Stimulated activated naive CD4-positive, alpha-beta T cell (primary cell): ENCODE results near the gene SPINK4.

Experiments used
- DNase-seq, 6 experiments: peaks; one replicate each; lab custom pipeline; 2025; lab: John Stamatoyannopoulos, UW

SPINK4 gene

DNA sequence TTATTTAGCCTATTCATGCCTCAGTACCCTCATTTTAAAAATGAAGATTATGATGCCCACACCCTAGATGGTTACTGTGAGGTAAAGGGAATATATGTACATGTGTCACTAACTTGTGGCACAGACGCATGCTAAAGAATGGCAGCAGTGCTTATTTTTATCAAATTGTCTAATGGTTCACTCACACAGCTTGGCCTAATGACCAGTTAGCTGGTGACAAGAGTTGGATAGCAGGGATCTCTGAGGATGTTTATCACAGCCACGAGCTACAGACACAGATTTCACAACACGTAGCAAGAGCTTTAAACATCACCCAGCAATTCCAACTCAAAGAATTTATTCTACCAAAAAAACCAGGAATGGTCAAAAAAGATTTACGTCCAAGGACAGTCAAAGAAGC, 17.3 kb downstream of the SPINK4 start:
- DNase-seq: no peak

DNA sequence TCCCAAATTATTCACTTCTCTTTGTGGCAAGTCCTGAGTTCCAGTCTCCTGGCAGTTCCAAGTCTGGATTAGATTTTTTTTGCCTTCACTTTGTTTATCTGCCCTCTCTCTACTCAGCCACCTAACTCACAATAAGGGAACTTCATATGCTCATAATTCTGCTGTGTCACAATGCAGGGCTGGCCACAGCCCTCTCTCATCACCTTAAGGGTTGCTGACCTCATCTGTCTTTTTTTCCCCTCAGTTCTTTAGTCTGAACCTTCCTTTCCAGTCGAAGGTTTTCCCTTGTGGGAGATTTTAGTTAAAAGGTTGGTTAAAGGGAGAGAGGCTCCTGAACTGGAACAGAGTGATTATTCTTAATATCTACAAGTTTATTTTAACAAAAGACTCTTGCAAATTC, 20.4 kb downstream of the SPINK4 start:
- no peak for DNase-seq

DNA sequence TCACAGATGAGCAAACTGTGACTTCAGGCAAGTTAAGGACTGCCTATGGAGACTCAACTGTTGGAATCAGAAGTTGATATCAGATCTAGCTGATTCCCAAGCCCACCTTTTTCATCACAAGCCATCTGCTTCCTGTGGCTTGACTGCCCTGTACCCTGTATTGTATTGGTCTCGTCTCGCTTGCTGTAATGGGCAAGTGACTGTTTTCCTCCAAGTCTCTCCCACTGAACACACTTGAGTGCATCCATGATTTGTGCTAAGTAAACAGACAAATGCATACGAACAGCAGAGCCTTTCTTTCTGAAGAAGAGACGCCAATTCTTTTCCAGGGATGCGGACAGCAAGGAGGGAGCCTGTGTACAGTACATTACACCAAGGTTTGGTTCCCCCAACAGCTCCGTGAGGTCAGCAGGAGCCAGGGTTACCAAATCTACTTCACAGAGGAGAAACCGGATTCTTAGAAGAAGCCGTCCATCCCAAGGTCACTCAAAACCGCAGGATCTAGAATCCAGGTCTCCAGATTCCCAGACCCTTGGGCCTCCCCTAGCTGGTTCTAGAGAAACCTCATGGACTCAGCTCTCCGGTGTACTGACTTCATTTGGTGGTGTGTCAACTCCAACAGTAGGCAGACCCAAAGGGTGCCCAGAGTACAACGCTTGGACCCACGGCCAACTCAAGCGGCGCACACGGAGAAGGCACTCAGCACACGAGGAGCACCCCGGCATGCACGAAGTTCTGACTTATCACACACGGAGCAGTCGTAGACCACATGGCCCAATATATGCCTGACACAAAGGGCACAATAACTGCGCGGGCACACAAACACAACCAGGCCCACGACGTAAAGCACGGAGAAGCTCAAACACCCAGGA, 23.4 kb downstream of the SPINK4 start:
- no peak for DNase-seq

DNA sequence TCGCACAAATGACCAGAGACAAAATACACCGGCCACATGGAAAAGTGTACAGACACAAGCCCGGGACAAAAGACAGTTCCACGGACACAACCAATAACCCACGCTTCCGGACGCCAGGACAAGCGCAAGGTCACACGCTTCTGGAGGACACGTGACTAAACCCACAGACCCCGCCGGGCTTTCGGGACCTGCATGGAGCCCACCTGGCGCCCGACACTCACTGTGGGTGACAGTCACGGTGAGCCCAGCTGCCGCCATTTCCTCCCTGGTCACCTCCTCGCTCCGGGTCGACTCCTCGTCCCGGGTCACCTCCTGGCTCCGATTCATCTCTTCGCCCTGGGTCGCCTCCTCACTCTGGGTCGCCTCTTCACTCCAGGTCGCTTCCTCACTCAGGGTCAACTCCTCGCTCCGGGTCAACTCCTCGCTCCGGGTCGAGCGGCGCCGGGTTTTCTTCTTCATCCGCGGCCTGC, 24.1 kb downstream of the SPINK4 start:
- peak in 3 of 6 experiments; percentile 28 to 59 (median 42) for DNase-seq

DNA sequence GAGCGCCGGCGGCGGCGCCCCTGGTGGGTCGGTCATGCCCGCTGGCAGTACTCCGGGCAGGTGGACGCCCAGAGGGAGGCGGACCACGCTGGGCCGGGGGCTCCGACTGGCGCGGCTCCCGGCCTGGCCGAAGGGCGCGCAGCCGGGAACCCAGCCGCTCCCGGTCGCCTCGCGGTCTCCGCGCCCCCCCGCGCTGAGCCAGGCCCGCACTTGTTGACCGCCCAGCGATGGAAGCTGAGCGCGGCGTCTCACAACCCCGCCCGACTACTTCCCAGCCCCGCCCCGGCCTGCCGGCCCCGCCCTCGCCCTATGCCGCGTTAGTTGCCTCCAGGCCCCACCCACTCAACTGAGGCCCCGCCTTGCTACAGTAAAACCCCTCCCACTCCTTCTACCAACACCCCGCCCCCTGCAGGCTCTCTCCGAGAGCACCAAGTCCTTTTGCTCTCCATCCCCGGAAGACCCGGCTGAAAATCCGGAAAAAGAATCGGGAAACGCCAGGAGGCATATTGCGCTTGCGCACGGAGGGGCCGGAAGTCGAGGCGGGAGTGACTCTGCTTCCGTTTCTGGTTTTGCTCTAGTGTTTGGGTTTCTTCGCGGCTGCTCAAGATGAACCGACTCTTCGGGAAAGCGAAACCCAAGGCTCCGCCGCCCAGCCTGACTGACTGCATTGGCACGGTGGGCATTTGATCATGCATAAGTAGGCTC, 24.7 kb downstream of the SPINK4 start, which contains the start of the genes BAG1 and CHMP5:
BAG1 (minus strand) TSS at position 236 of the 705 bp plus-strand sequence.
CHMP5 (plus strand) TSS at position 577 of the 705 bp plus-strand sequence; CDS start at position 607, 30 bp downstream.
- DNase-seq: peak; percentile 99 to 100 (median 99)

DNA sequence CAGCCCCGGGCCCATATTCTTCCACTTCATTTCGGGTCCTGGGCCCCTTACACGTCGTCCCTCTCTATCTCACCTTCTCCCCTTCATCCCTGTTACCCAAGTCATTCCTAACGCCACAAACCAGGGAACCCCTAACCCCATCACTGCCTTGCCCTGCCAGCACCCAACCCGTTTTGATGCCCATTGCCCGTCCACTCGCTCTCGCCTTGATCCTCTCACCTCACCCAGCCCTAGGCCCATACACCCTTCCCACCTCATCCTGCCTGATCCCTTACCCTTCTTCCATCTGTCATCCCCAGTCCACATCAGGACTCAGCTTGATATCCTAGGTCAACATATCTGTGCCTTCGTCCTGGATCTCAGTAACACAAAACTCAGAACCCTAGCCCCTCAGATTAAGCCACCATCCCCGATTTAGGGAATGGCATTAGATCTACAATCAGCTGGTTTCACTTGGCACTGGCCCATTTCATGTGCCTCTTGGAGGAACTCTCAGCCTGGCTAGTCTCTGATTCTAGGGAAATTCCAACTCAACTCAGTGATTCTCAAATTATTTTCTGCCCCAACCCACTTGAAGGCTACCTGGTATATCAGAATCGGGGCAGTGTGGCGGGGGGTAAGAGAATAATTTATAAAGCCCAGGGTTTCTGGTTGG, 25.4 kb downstream of the SPINK4 start:
- DNase-seq: peak in 1 of 6 experiments; percentile 11

DNA sequence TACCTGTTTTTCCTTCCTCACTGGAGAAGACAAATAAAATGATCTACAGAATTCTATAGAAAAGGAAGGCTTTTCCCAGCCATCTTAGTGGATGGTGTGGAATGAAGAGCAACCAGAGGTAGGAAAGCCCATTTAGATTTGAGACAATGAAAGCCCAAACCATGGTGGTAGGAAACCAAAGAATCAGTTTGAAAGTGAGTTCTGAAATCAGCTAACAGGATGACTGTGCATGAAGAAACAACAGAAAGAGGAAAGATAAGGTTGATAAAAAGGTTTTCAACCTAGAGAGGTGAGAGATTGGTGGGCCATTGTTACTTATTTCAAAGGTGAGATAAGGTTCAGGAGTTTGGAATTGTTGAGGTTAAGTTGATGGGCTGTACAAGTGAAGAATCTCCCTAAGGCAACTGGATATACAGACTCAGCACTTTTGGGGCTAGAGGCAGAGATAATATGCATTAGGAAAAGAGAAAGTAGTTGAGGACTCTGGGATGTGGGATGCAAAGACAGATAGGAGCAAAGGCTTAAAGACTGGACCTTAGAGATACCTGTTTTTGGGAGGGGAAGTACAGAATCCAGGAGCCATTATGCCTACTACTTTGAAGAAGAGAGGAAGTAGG, 27.3 kb downstream of the SPINK4 start:
- DNase-seq: no peak

DNA sequence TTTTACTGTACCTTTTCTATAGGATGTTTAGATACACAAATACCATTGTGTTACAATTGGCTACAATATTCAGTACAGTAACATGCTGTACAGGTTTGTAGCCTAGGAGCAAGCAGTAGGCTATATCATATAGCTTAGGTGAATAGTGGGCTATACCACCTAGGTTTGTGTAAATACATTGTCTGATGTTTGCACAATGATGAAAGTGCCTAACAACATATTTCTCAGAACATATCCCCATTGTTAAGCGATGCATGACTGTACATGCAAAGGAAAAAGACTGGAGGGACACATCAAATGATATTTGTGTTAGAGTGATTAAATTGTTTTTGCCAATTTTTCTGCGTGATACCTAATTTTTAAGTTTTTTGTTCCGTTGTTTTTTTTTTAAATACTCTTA, 30.2 kb downstream of the SPINK4 start:
- DNase-seq: no peak

DNA sequence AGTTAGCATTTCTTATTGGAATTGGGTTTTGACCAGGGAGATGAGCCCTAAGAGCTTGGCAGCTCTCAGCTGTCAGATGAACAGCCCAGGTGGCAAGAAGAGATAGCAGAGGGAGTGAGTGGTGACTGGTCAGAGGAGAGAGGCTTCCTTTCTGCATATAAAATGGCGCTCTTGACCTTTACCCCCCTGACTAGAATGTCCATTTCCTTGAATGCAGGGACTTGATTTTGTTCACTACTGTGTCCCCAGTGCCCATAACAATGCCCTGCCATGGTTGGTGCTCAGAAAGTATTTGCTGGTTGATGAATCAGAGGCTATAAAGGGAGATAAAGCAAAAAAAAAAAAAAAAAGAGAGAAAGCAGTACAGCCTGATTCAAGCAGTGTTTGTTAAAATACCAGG, 32.1 kb downstream of the SPINK4 start:
- DNase-seq: no peak

DNA sequence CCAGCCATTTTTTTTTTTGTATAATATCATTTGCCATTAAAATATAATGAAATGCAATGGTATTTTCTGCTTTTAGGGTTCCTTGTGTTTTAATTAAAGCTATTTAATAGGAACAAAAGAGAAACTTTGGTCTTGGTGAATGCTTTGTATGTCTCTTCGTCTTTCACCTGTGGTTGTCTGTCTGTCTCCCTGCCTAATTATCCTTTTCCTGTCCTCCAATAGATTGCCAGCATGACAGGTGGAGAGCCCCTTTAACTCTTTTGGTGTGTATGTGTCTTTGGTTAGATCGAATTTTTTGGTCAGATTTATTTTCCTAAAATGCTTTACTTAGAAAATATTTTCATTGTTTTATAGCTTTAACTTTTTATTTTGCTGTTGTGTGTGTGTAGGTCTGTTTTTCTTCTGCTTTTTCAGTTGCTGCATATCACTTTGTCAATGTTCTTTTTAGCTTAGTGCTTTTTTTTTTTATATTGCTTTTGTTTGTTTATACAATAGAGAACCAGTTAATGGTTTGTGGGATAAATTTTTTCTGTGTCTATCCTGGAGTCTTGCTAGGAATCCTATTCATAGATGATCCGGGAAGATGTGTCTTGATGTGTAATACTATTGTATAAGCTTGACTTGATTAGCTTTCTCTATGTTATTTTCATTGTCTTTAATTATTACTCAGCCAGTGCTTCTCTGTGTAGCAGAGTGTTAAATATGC, 33.5 kb downstream of the SPINK4 start:
- no peak for DNase-seq

DNA sequence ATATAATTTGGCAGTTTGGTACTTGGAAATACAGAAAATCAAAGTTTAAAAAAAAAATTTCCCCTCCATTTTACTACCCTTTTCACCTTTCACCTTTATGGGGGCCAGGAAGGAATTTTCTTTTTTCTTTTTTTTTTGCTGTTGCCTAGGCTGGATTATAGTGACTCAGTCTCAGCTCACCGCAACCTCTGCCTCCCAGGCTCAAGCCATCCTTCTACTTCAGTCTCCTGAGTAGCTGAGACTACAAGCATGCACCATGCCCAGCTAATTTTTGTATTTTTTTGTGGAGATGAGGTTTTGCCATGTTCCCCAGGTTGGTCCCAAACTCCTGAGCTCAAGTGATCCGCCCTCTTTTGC, 34.0 kb downstream of the SPINK4 start:
- DNase-seq: no peak

DNA sequence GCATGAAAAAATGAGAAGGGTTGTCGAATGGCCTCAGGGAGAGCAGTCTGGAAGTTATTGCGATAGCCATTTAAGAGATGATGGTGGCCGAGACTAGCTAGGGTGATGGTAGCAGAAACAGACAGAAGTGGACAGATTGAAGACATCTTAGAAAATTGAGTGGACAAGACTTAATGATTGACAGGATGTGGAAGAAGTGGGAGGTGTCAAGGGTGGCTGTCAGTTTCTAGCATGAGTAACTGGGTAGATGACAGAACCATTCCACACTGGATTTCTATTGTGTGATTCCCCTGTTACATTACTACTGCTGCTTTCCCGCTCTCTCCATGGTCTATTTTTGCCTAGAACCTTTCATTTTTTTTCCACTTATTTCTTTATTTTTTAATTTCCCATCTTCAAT, 37.5 kb downstream of the SPINK4 start:
- no peak for DNase-seq

DNA sequence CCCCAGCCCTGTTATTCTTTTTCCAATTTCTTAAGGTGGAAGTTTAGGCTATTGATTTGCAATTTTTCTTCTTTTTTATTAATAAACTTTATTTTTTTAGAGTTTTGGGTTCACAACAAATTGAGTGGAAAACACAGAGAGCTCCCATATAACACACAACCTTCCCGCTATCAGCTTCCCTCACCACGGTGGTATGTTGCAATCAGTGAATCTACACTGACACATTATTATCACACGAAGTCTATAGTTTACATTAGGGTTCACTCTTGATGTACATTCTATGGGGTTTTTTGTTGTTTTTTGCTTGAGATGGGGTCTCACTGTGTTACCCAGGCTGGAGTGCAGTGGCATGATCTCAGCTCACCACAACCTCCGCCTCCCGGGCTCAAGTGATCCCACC, 45.5 kb downstream of the SPINK4 start:
- no peak for DNase-seq

DNA sequence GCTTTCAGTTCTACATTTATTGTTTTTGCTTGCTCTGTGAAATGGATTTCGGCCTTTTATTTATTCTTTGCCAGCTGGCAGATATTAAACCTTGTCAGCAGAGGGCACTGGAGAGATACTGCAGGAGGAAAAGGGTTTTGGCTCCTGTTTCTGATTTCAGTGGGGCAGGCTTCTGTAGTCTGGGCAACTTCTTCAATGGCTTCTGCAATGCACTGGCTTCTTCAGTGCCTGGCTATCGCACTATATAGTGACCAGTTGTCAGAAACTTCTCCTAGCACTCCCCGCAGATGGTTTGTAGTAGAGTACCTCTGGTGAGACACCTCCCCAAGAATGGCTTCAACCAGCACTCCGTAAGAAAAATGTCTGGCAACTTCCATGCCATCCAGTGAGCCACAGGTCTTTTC, 47.1 kb downstream of the SPINK4 start:
- DNase-seq: peak in 5 of 6 experiments; percentile 17 to 76 (median 42)

DNA sequence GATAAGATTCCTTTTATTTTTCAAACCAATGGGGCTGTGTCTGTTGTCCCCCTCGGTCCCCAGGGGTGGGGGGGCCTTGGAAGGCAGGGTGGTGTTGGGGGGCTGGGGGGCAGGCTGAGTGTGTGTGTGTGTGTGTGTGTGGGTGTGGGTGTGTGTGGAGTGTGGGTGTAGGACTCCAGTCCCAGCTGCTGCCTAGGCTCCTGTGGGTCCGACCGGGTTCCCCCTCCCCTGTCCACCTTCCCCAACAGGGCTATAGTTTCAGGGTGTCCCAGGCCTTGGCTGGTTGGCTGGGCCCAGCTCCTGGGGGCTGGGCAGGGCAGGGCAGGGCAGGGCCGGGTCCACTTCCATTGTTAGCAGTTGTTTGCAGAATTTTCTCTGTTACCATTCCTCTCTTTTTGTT, 48.3 kb downstream of the SPINK4 start:
- DNase-seq: no peak

DNA sequence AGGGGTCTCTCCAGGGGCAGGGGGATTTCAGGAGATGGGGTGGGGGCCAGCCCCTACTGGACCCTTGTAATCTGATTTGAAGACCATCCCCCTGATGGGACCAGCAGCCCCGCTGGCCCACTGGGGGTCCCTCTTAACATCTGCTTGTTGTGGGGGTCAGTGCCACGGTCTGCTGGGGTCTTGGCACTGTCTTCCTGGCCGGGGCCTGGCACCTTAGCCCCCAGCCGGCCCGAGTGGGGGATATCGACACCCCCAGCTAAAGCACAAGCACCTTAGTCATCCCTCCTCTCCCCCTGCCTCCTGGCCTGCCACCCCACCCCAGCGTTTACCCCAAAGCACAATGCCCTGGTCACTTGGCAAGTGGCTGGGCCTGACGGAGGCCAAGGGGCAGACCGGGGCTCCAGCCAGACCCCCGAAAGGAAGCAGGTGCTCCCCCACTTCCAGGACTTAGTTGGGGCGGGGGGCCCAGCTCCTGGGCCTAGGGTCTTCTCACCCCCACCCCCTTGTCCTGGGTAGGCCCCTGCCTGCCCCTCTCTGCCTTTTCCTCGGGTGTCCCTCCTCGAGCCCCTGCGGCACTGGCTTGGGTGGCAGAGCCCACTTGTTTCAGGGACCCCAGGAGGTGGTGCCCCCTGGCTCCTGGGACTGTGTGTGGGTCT, 49.0 kb downstream of the SPINK4 start:
- no peak for DNase-seq

DNA sequence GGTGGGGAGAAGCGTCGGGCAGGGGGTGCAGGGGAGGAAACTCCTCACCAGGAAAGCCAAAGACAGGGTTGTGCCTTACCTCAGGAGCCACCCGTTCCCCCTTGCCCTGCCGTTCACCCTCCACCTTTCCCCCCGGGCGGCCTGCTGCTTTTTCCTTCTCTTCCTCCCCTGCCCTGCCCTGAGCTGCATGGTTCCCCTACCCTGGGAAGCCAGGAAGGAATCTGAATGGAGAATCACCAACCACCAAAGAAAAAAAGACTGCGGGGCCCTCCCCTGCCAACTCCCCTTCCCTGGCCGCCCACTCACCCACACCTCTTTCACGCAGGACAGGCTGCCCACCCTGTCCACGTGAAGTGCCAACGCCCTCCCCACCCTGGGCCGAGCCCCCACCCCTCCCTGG, 49.5 kb downstream of the SPINK4 start:
- DNase-seq: peak in 3 of 6 experiments; percentile 31 to 59 (median 37)

DNA sequence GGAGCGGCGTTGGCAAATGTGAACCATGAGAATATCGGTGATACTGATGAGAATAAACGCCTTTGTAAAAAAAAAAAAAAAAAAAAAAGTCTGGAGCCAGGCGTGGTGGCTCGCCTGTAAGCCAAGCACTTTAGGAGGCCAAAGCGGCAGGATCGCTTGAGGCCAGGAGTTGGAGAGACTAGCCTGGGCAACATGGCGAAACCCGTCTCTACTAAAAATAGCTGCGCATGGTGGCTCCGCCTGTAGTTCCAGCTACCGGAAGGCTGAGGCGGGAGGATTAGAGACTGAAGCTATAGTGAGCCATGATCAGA, 49.9 kb downstream of the SPINK4 start:
- DNase-seq: no peak

DNA sequence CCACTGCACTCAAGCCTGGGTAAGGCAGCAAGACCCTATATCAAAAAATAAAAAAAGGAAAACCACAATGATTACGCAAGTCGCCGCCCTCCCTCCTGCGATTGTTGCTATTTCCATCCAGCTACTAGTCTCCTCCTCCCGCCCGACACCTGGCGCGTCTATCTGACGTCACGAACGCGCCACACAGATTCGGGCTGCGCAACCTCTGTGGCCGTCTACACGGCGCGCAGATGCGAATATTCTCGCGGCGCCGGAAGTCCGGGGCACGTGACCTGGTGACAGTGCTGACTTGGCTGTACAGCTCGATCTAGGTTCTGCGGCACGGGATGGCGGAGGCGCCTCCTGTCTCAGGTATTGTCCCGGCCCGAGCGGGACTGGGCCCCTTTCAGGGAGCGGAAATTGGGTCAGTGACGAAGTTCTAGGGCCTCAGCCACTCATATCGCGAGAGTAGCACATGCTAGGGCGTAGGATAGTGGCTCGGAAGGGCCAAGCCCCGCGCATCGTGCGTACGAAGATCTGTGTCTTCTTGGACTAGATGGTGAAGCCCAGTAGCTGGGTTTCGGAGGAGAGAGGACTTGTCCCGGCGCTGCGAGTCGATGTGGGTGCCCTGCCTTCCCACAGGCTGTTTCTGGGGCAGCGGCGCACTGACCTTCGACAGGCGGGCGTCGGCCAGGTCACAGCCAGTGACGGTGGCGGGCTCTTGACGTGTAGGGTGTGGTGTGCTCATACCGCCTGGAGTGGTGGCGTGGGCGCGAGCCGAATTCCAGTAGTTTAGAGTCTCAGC, 50.5 kb downstream of the SPINK4 start, which contains the start of gene NFX1:
NFX1 (plus strand) TSS at position 270 of the 784 bp plus-strand sequence; CDS start at position 327, 57 bp downstream.
- peak; percentile 98 to 99 (median 98) for DNase-seq

DNA sequence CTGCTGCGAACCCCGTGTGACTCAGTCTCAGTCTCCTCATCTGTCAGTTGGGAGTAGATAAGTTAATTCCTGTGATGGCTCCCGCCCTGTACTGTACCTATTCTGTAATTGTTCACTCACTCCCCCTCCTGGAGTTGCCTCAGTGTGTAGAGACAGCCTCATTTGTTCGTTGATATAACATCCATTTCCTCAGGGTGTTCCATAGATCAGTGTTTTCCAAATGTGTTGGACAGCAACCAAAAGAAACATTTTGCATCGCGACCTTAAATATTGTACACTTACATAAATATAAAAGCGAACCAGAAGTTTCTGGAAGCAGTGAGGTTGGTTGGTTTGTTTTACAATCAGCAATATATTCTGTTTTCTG, 51.0 kb downstream of the SPINK4 start:
- DNase-seq: no peak
